SIG-M5 (cell line): ENCODE data around the gene MTCH1.
A peak's percentile ranks its signal among the peaks of the same experiment; 100 is the strongest.

Experiments used
- DNase-seq: peaks from one replicate; lab custom pipeline; 2025; lab: John Stamatoyannopoulos, UW

MTCH1 gene

DNA sequence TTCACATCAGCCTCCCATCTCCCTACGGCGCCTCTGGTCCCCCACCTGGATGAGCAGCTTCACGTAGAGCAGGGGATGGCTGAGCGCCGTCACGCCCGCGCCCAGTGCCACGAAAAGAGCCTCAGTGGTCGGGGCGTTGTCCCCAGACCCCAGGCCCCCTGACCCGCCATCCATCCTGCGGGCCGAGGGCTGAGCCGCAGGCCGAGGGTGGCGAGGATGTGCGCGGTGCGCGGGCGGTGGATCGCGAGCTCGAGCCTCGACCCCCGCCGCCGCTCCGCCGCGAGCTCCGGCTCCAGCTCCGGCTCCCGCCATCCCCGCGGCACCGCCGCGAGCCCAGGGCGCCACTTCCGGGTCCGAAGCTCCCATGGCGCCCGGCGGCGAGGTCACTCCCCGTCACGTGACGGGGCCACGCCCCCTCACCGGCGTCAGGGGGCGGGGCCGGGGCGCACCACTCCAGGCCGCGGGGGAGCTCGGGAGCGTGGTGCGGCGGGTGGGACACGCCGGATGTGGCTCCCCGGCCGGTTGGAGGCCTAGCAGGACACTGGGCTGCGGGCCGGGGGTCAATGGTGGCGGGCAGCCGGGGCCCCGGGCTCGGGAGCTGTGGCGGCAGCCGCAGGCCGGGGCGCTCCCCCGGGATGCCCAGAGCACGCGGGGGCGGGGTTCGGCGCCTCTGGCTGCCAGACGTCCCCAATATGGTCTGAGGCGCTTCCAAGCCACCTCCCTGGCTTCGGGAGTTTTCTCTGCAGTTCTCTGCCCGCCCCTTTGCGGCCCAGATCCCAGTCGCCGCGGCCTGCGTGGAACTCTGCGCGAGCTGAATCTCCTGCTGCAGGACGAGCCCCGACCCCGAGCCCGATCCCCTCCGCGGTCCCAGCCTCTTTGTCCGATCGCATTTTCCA lies at the start of gene MTCH1:
TSS of gene MTCH1 (minus strand) at position 389 of the 896 bp plus-strand sequence. CDS start at position 366, 23 bp downstream.
- DNase-seq = no peak

DNA sequence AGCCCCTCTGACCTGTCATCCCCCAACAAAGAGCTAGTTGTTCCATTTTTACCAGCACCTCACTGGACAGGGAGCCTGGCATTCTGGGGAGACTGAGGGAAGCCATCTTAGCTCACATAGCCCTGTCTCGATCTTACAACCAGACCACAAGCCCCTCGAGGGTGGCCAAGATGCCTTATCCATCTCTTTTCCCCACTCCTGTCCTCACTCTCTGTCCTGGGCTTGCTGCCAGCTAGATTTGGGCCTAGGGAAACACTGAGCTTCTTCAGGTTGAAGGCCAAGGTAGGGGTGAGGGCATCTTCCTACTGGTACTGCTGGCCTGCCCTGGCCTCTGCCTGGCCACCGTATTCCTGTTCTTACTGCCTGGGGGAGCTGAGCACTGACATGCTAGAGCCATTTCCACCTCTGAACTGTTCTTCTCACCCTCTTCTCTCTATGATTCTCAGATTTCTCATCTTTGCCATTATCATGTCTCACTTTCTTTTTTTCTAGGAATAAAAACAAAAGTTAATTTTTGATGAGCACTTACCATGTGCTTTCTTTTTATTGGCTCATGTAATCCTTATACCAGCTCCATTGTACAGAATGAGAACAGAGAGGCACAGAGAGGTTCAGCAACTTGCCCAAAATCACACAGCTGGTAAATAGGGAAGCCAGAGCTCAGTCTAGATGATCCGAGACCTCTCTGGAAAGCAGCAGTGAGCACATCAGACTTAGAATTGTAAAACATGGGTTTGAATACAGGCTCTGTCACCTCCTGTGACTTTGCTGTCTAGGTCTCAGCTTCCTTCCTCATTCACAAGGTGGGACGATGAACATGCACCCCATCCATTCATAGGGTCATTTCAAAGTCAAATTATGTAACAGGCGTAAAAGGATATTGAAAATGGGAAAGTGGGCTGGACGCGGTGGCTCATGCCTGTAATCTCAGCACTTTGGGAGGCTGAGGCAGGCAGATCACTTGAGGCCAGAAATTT lies 48.1 kb upstream of the MTCH1 start:
- DNase-seq = no peak

- no peak for DNase-seq
These were observed 47.3 kb upstream of the MTCH1 start for GRCh38 chr6:37033255-37033654.

DNA sequence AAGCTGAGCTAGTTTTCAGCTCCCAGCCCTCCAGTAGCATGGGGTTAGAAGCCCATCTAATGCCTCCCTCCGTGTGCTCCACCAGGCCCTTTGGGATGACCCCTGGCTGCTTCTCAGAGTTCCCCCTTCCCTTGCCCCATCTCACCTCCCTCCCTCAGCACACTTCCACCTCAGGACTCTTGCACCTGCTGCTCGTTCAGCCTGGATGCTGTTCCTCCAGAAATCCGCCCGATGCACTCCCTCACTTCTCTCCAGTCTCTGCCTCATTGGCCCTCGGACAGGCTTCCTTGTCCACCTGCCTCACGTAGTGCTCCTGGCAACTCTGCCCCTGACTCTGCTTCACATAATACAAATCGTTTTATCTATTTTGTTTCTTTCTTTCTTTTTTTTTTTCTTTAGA lies 46.2 kb upstream of the MTCH1 start:
- DNase-seq = no peak

GRCh38 chr6:37030599-37030998 lies 44.6 kb upstream of the MTCH1 start:
- no peak for DNase-seq

GRCh38 chr6:37029249-37029971 lies 43.4 kb upstream of the MTCH1 start:
- no peak for DNase-seq

DNA sequence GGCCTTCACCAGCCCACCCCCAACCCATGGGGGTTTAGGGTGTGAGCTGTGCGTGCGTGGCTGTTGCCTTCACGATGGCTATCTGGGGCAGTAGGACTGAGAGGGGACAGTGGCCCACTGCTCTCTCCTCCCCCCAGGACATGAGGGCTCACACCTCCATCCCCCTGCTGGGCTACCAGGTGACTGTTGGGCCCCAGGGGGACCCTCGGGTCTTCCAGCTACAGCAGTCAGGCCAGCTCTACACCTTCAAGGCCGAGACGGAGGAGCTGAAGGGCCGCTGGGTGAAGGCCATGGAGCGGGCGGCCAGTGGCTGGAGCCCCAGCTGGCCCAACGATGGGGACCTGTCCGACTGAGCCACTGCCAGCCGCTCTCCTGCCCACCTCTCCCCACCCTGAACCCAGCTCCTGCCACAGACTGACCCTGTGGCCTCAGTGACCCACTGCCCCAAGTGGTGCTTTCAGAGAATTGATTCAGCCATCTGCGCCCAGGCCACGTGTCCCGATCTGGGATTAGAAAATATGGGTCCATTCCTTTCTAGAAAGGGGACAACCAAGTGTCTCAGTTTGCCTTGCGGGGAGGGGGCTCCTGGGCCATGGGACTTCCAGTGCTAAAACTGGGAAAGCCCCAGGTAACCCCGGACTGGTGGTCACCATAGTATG lies 41.9 kb upstream of the MTCH1 start:
- DNase-seq = no peak

GRCh38 chr6:37027036-37027720 lies 41.2 kb upstream of the MTCH1 start:
- no peak for DNase-seq

- DNase-seq = no peak
These were observed 39.8 kb upstream of the MTCH1 start for GRCh38 chr6:37025621-37026466.

DNA sequence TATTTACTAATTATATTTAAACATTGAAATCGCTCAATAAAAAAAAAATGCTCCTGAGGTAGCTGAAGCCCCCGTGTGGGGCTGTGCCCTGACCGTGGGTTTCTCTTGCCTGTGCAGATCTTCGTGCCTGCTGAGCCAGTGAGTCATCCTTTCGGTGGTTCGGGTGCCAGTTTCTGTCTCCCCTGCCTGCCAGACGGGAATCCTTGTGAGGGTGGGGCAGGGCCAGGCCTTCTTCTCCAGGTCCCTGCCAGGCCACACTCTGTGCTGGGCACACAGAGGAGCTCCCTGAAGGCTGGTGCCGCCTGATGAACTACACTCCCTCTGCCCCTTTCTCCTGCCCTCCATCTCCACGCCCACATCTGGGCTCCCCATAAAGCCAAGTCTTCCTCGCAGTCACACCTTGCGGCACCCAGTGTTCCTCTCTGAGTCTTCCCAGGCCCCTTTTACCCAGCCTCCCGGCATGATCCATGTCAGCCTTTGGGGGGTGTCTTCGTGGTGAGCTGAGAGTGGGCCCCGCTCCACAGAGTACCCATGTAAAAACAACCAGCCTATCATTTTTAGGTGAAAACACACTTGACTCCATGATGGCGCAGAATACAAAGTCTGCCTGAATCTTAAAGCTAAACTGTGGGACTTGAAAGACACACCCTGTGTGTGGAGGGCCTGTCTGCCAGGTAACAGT lies 38.8 kb upstream of the MTCH1 start:
- DNase-seq = no peak

DNA sequence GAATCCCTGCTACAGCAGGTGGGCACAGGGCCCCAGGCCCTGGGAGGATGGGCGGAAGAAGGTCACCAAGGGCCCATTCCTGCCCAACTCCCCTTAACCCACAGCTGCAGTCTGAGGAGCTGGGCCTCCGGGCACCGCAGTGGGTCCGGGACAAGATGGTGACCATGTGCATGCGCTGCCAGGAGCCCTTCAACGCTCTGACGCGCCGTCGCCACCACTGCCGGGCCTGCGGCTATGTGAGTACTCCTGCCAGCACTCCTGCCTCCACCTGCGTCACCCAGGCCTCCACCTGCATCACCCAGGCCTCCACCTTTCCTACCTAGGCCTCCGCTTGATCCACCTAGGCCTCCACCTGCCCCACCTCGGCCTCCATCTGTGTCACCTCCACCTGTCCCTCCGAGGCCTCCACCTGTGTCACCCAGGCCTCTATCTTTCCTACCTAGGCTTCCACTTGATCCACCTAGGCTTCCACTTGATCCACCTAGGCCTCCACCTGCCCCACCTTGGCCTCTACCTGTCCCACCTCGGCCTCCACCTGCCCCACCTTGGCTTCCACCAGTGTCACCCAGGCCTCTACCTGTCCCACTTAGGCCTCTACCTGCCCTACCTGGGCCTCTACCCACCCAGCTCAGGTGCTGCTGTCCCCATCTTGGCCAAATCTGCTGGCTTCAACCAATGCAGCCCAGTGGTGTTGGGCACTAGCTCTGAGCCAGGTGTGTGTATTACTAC lies 36.3 kb upstream of the MTCH1 start:
- DNase-seq = no peak

GRCh38 chr6:37021356-37022129 lies 35.5 kb upstream of the MTCH1 start:
- no peak for DNase-seq

DNA sequence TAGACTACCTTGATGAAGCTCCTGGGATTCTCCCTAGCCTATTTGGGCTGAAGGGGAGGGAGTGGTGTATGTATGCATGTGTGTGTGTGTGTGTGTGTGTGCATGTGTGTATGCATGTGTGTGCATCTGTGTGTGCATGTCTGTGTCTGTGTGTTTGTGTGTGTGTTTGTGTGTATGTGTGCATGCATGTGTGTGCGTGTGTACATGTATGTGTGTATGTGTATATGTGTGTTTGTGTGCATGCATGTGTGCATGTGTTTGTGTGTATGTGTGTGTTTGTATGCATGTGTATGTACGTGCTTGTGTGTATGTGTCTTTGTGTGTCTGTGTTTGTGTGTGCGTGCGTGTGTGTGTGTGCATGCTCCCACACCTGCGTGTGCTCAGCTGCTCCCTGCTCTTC lies 34.8 kb upstream of the MTCH1 start:
- no peak for DNase-seq

DNA sequence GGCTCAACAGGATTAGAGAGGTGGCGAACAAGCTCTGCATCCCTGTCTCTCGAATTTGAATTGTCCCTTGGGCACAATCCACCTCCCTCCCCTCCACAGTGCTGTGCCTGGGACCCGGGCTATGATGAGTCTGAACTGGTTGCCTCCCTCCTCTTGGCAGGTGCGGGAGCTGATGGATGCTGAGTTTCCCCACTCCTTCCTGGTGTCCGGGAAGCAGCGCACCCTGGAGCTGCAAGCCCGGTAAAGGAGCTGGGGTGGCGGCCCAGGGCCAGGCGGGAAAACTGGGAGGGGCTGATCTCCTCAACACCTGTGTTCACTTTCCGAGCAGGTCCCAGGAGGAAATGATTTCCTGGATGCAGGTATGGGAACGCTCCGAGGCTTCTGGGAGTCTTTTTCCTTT lies 34.4 kb upstream of the MTCH1 start:
- no peak for DNase-seq

GRCh38 chr6:37019065-37019450 lies 33.1 kb upstream of the MTCH1 start:
- no peak for DNase-seq

- peak; percentile 27 for DNase-seq
These were observed 32.4 kb upstream of the MTCH1 start for GRCh38 chr6:37018198-37019064.

GRCh38 chr6:37017606-37018197 lies 31.7 kb upstream of the MTCH1 start:
- DNase-seq = no peak
